ENCODE data around the gene LUC7L3.

DNA sequence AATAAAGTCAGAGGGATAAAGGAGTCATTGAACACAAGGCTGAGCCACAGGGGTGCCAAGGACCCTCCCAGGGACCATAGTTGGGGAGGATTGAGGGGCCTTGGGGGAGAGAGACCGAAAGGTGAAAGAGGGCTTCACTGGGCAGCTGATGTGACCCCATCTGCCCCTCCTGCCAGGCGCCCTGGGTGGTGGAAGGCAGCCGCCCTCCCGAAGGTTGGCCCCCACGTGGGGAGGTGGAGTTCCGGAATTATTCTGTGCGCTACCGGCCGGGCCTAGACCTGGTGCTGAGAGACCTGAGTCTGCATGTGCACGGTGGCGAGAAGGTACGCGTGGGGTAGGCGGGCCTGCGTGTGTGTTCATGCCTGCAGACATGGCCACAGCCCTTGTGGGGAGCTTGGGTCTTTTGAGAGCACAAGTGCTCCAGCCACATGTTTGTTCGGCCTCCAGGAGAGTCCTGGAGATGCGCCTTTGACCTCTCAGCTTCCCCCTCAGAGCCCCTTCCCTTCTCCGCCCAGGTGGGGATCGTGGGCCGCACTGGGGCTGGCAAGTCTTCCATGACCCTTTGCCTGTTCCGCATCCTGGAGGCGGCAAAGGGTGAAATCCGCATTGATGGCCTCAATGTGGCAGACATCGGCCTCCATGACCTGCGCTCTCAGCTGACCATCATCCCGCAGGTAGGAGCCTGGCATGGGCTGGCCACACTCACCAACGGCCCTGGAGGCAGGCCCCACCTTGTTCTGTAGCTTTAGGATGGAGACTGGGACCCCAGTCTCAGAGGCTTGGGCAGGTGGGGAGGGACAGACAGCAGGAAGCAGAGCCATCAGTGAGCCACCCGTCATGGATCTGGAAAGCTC is 35.7 kb upstream of the LUC7L3 start:
- TF ChIP-seq CTCF (IDR thresholded peaks at IDR 0.05) (no peak), POLR2AphosphoS5 (IDR thresholded peaks at IDR 0.05) (no peak), POLR2A (IDR thresholded peaks at IDR 0.05) (no peak), EP300 (IDR thresholded peaks at IDR 0.05) (no peak)
